BJ (cell line): ENCODE measurements around the gene ANAPC13. TPM values are rescaled to one million over a fixed set of nuclear protein-coding genes. Genes with fewer than 3 reads are reported as not detected.
A peak's percentile ranks its signal among the peaks of the same experiment; 100 is the strongest.

Experiments used
- CTCF ChIA-PET: fragments of 350-600 bp; formaldehyde crosslinking; extraction: SDS; loops from one replicate; lab custom pipeline; 2021; ENCODE audit warnings: antibody characterized with exemption, inconsistent platforms; lab: Yijun Ruan, JAX
- POLR2A ChIA-PET: fragments of 300-600 bp; sonication (Branson Sonifier 250); formaldehyde crosslinking; extraction: SDS; loops from one replicate; lab custom pipeline; 2021; ENCODE audit warnings: antibody characterized with exemption; lab: Charles Lee
- DNase-seq: peaks from one replicate; pipeline ENCODE4 v3.0.0-alpha.2; 2011; ENCODE audit warnings: low read depth
- H3K27me3 ChIP-seq: 2 replicates; pipeline ENCODE4 v1.6.0; 2011; ENCODE audit warnings: low read length; ENCODE audit not compliant: control insufficient read depth, insufficient read depth
- H3K36me3 ChIP-seq: 2 replicates; pipeline ENCODE4 v1.5.1; 2011; ENCODE audit warnings: low read length; ENCODE audit not compliant: control insufficient read depth, insufficient read depth
- H3K4me3 ChIP-seq: 2 replicates; pipeline ENCODE4 v1.5.1; 2011; ENCODE audit warnings: low read depth, mild to moderate bottlenecking, control low read depth, low read length
- polyA plus RNA-seq: library from polyadenylated mRNA; depleted of rRNA; stranded (reverse); fragments of >200 nt; gene quantifications from 2 replicates; pipeline ENCODE4 v1.2.3, GENCODE V29; 2011
- TF ChIP-seq, protein P1 (sequence below): IDR thresholded peaks from 2 replicates; pipeline ENCODE4 v1.5.1; 2011; ENCODE audit warnings: low read depth, mild to moderate bottlenecking, control low read depth, inconsistent platforms, low read length, moderate library complexity; ENCODE audit not compliant: insufficient read depth

ANAPC13 gene
- polyA plus RNA-seq, 1 experiment = 54.6 TPM

DNA sequence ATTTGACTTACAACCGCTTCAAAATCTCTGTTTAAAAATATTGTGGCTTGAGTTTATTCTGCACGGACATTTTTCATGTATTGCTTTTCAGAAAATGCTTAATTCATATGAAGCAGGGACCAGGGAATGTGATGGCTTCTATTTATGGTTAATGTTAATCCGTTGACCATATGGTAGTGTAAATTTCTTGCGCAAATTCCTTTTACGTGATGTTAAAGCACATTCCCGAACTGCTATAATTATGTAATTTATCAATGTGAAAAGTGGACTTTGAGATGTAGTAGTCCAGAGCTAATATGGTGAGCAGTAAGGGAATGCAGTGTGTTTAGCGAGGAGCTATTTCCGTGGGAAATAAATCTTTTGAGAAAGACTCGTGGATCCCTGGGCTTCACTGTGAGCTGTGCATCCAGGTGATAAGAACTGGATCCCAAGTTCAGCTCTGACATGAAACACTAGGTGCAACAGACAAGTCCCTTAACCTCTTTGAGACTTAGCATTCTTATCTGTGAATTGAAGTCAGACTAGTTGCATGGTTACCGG, 27.3 kb downstream of the ANAPC13 start:
- POLR2A ChIA-PET = no interaction called here
- CTCF ChIA-PET = interaction anchor here (1.4 kb wide), 1 partner anchor 9 kb away, joined by 4 read pairs; no protein-coding TSS in a partner anchor
- TF ChIP-seq, protein P1, sequence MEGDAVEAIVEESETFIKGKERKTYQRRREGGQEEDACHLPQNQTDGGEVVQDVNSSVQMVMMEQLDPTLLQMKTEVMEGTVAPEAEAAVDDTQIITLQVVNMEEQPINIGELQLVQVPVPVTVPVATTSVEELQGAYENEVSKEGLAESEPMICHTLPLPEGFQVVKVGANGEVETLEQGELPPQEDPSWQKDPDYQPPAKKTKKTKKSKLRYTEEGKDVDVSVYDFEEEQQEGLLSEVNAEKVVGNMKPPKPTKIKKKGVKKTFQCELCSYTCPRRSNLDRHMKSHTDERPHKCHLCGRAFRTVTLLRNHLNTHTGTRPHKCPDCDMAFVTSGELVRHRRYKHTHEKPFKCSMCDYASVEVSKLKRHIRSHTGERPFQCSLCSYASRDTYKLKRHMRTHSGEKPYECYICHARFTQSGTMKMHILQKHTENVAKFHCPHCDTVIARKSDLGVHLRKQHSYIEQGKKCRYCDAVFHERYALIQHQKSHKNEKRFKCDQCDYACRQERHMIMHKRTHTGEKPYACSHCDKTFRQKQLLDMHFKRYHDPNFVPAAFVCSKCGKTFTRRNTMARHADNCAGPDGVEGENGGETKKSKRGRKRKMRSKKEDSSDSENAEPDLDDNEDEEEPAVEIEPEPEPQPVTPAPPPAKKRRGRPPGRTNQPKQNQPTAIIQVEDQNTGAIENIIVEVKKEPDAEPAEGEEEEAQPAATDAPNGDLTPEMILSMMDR = no peak
- no peak for DNase-seq
- Histone ChIP-seq H3K36me3 (no peaks in the 10 kb centered on the region), H3K27me3 (no peaks in the 10 kb centered on the region), H3K4me3 (no peak overlapping the region)

DNA sequence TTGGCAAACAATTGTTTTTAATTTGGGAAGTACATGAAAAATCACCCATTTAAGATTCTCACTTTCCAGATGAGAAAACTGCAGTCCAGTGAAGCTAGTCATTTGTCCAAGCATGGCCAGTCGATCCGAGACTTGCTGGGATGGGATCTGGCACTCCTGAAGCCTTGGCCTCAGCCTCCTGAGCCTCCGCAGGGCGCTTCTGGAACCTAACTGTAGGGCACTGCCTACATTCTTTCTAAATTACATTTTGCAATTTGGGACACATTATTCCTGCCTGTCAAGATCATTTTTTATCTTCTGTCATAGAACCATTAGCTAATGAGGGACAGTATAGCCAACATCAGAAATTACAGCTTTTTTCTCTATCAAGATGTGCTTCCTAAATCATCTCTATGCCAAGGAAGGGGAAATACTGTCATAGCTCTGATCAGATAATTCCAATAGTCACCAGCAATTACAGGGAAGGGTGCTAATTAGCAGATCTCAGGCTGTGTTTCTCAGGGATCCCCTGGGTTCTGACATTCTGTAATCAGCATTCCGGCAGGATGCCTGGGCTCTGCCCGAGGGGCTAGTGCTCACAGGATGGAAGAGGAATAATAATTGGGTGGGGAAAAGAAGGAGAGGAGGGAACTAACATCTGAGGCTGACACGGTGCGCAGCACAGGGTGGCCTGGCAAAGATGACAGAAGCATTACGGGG, 28.3 kb downstream of the ANAPC13 start:
- Histone ChIP-seq H3K27me3 (no peaks in the 10 kb centered on the region), H3K4me3 (no peak overlapping the region), H3K36me3 (no peaks in the 10 kb centered on the region)
- TF ChIP-seq, protein P1 = no peak
- ChIA-PET POLR2A (interaction anchor here (0.6 kb wide), 1 partner anchor 93 kb away, joined by 4 read pairs; no protein-coding TSS in a partner anchor), CTCF (interaction anchor here (0.9 to 1.4 kb wide), 5 partner anchors 8 to 103 kb away, joined by 3 to 4 read pairs (median 3); partner anchors contain the start of gene AMOTL2)
- DNase-seq = no peak

DNA sequence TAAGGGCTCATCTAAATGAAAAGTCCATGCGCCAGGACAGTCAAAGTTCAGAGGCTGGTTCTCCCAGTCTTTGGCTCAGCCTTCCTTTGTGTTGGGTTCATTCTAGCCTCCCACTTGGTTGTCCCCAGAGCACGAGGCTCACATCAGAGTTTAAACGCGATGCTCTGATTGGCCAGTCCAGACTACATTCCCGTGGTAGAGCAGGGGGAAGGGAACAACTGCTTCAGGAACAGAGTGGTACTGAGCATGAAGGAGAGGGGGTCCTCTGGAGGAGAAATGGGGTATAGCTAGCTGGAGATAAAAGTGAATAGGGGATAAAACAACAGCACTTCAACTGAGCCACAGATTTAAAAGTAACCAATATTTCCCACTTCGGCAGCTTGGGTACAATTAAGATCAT, 32.2 kb downstream of the ANAPC13 start:
- ChIA-PET CTCF (interaction anchor here (2.1 kb wide), 1 partner anchor 20 kb away, joined by 4 read pairs; no protein-coding TSS in a partner anchor), POLR2A (no interaction called here)
- TF ChIP-seq, protein P1 = no peak
- no peaks in the 10 kb centered on the region for H3K27me3 ChIP-seq
- H3K36me3 ChIP-seq = no peaks in the 10 kb centered on the region
- H3K4me3 ChIP-seq = no peak overlapping the region
- no peak for DNase-seq

DNA sequence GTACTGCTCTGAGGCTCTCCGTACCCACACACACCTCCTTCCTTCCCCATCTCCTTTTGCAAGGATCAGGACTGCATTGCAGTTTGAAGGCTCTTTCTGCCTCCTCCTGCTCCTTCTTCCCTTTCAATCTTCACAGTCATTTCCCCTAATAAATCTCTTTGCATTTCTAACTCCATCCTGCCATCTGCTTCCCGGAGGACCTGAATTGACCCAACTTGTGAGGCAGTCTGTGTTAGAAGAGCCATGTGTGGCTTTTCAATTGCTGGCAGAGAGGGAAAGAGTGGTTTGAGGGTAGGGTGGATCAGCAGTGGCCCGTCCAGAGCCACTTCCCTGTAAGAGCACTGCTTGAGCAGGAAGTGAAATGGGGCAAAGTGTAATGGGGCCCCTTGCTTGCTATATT, 35.8 kb downstream of the ANAPC13 start:
- Histone ChIP-seq H3K27me3 (no peaks in the 10 kb centered on the region), H3K4me3 (no peak overlapping the region), H3K36me3 (no peaks in the 10 kb centered on the region)
- CTCF ChIA-PET = interaction anchor here (1.1 to 2.8 kb wide), 8 partner anchors 8 to 86 kb away, joined by 3 to 13 read pairs (median 6); partner anchors contain the start of gene AMOTL2
- TF ChIP-seq, protein P1 = no peak
- POLR2A ChIA-PET = interaction anchor here (0.5 kb wide), 1 partner anchor 10 kb away, joined by 9 read pairs; no protein-coding TSS in a partner anchor
- DNase-seq = no peak

DNA sequence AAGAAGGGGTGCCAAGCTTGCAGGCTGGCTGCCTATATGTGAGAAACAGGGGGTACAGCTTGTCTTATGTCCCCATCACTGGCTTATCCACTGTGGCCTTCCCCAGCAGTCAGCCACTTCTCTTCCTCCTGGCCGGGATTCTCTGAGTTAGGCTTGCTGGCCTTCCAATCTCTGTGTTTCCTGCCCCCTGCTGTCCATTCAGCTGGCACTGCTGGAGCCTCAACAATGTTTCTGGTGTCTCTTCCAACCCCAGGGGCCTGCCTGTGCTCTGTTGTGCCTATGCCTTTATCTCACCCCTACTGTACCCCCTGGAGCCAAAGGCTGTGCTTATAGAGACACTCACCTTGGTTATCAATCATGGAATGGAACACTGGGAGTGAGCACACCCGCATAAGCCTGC, 36.5 kb downstream of the ANAPC13 start:
- Histone ChIP-seq H3K36me3 (no peaks in the 10 kb centered on the region), H3K4me3 (no peak overlapping the region), H3K27me3 (no peaks in the 10 kb centered on the region)
- ChIA-PET CTCF (interaction anchor here (1.0 to 2.8 kb wide), 11 partner anchors 9 to 141 kb away, joined by 3 to 13 read pairs (median 4); partner anchors contain the start of gene AMOTL2), POLR2A (no interaction called here)
- TF ChIP-seq, protein P1 = peak; percentile 50
- DNase-seq = no peak
